ENCODE data around the gene SLC26A3. TPM values are rescaled to one million over a fixed set of nuclear protein-coding genes. Genes with fewer than 3 reads are reported as not detected.

SLC26A3 gene
- total and polyA plus RNA-seq, 4 donors = under 0.01 to 0.49 (median 0.14) TPM

- H3K27me3 ChIP-seq (ENCODE audit: control insufficient read depth in 4 of 4, insufficient read depth in 4 of 4, low read length in 3 of 4) = no peaks in the 10 kb centered on the region
- H3K9ac ChIP-seq (ENCODE audit: low read depth in 1 of 2, low read length in 2 of 2) = no peak overlapping the region
- H3K36me3 ChIP-seq (ENCODE audit: control insufficient read depth in 4 of 4, insufficient read depth in 3 of 4, low read depth in 1 of 4, low read length in 3 of 4) = no peaks in the 10 kb centered on the region
- no peak overlapping the region for H3K27ac ChIP-seq (ENCODE audit: low read depth in 1 of 2, low read length in 2 of 2)
- TF ChIP-seq HNF4A (conservative IDR thresholded peaks at IDR 0.05) (no peak), TAF1 (conservative IDR thresholded peaks at IDR 0.05) (no peak), RAD21 (IDR thresholded peaks at IDR 0.05) (no peak), REST (IDR thresholded peaks at IDR 0.05) (no peak), NR2F2 (IDR thresholded peaks at IDR 0.05) (no peak), CTCF (IDR thresholded peaks at IDR 0.05; ENCODE audit: low read depth, low read length, missing input control) (no peak), JUND (IDR thresholded peaks at IDR 0.05) (no peak), FOXA1 (IDR thresholded peaks at IDR 0.05) (no peak), ZBTB33 (IDR thresholded peaks at IDR 0.05) (no peak), ATF3 (IDR thresholded peaks at IDR 0.05) (no peak), YY1 (IDR thresholded peaks at IDR 0.05) (no peak), FOXA2 (IDR thresholded peaks at IDR 0.05) (no peak), RXRA (IDR thresholded peaks at IDR 0.05) (no peak), EGR1 (IDR thresholded peaks at IDR 0.05; ENCODE audit: low read depth in 2 of 2) (no peak), HNF4G (IDR thresholded peaks at IDR 0.05) (no peak), GABPA (IDR thresholded peaks at IDR 0.05 in 1 of 2, conservative IDR thresholded peaks at IDR 0.05 in 1 of 2) (no peak), MAX (IDR thresholded peaks at IDR 0.05) (no peak), SP1 (IDR thresholded peaks at IDR 0.05) (no peak)
- no peak for DNase-seq (ENCODE audit: low spot score)
- no peak overlapping the region for H3K4me3 ChIP-seq (ENCODE audit: low read depth in 1 of 3, low read length in 3 of 3)
- no peaks in the 10 kb centered on the region for H3K9me3 ChIP-seq (ENCODE audit: control insufficient read depth in 4 of 4, low read length in 3 of 4)
- H3K4me1 ChIP-seq (ENCODE audit: control insufficient read depth in 4 of 4, insufficient read depth in 4 of 4, low read length in 3 of 4) = no peaks in the 10 kb centered on the region
- WGBS = 83% methylated on average over 3 of the region's 3 CpGs
These were observed 10.5 kb upstream of the SLC26A3 start for GRCh38 chr7:107813524-107813923.
